IMR-90 (cell line): ENCODE data around the gene ST7. TPM values are rescaled to one million over a fixed set of nuclear protein-coding genes. Genes with fewer than 3 reads are reported as not detected.

ENCODE experiments used
- ATAC-seq: fragments of 200-7000 bp; cut with Tn5 transposase; 2 replicates; pipeline ENCODE4 v1.9.1; 2020; ENCODE audit warnings: low read depth, mild to moderate bottlenecking, moderate library complexity
- BruUV-seq: library from RNA; stranded (reverse); fragments of 400-500 nt; replicated peaks from 2 replicates; lab custom pipeline; 2021; lab: Mats Ljungman, UMichigan
- CTCF ChIA-PET: fragments of 300-600 bp; formaldehyde crosslinking; extraction: SDS; loops from one replicate; lab custom pipeline; 2021; ENCODE audit warnings: antibody characterized with exemption; lab: Yijun Ruan, JAX
- POLR2A ChIA-PET: fragments of 300-600 bp; sonication (Branson Sonifier 250); formaldehyde crosslinking; loops from one replicate; lab custom pipeline; 2022; ENCODE audit warnings: antibody characterized with exemption; ENCODE audit not compliant: unreplicated experiment; lab: Charles Lee
- DNase-seq: peaks from one replicate; pipeline ENCODE4 v3.0.0; 2013
- H2AFZ ChIP-seq: replicated peaks from 2 replicates; pipeline ENCODE3; 2013; ENCODE audit warnings: low read length, mild to moderate bottlenecking; ENCODE audit not compliant: poor library complexity
- H2AK5ac ChIP-seq: 2 replicates; pipeline ENCODE4 v1.6.1; 2013; ENCODE audit warnings: low read depth, low read length, inconsistent platforms
- H2AK9ac ChIP-seq: replicated peaks from 2 replicates; pipeline ENCODE3; 2013; ENCODE audit warnings: mild to moderate bottlenecking, low read depth, low read length, moderate library complexity; ENCODE audit not compliant: poor library complexity
- H2BK120ac ChIP-seq: 2 replicates; pipeline ENCODE4 v1.6.1; 2013; ENCODE audit warnings: low read depth, low read length, inconsistent platforms
- H2BK15ac ChIP-seq: 3 replicates; pipeline ENCODE4 v1.6.1; 2013; ENCODE audit warnings: low read depth, low read length, inconsistent platforms
- H2BK20ac ChIP-seq: 2 replicates; pipeline ENCODE4 v1.6.1; 2013; ENCODE audit warnings: low read depth, mild to moderate bottlenecking, inconsistent platforms, low read length, moderate library complexity
- H2BK5ac ChIP-seq: 2 replicates; pipeline ENCODE4 v1.6.1; 2013; ENCODE audit warnings: mild to moderate bottlenecking, low read depth, low read length, inconsistent platforms; ENCODE audit not compliant: poor library complexity, severe bottlenecking
- H3K14ac ChIP-seq: replicated peaks from 2 replicates; pipeline ENCODE4 v1.6.1; 2013; ENCODE audit warnings: low read depth, low read length, inconsistent platforms
- H3K18ac ChIP-seq: 2 replicates; pipeline ENCODE4 v1.6.1; 2013; ENCODE audit warnings: low read depth, low read length, control low read depth
- H3K23ac ChIP-seq: 2 replicates; pipeline ENCODE4 v1.6.1; 2013; ENCODE audit warnings: low read depth, low read length, inconsistent platforms
- H3K27ac ChIP-seq: 2 replicates; pipeline ENCODE4 v1.5.1; 2013; ENCODE audit warnings: mild to moderate bottlenecking, control low read depth, low read length; ENCODE audit not compliant: insufficient read depth
- H3K27me3 ChIP-seq: 2 replicates; pipeline ENCODE4 v1.6.1; 2013; ENCODE audit warnings: low read length; ENCODE audit not compliant: control insufficient read depth, insufficient read depth
- H3K36me3 ChIP-seq: 2 replicates; pipeline ENCODE4 v1.6.1; 2013; ENCODE audit warnings: low read length, mixed read lengths; ENCODE audit not compliant: control insufficient read depth, insufficient read depth
- H3K4ac ChIP-seq: 2 replicates; pipeline ENCODE4 v1.6.1; 2013; ENCODE audit warnings: low read depth, low read length, inconsistent platforms
- H3K4me1 ChIP-seq: 2 replicates; pipeline ENCODE4 v1.6.1; 2013; ENCODE audit warnings: low read length, mixed read lengths; ENCODE audit not compliant: control insufficient read depth, insufficient read depth
- H3K4me2 ChIP-seq: 2 replicates; pipeline ENCODE4 v1.6.1; 2013; ENCODE audit warnings: low read depth, mild to moderate bottlenecking, control low read depth, low read length, moderate library complexity
- H3K4me3 ChIP-seq: 2 replicates; pipeline ENCODE4 v1.5.1; 2013; ENCODE audit warnings: low read depth, mild to moderate bottlenecking, control low read depth, low read length, moderate library complexity; ENCODE audit not compliant: insufficient read depth
- H3K56ac ChIP-seq: 2 replicates; pipeline ENCODE4 v1.6.1; 2013; ENCODE audit warnings: low read length, inconsistent platforms; ENCODE audit not compliant: insufficient read depth; ENCODE audit errors: extremely low read depth
- H3K79me1 ChIP-seq, 2 experiments: 2 replicates each; pipeline ENCODE4 v1.6.1; 2013; ENCODE audit warnings: low read length in 2 of 2, inconsistent platforms in 1 of 2, low read depth in 1 of 2
- H3K9ac ChIP-seq: 2 replicates; pipeline ENCODE4 v1.6.1; 2013; ENCODE audit warnings: low read depth, low read length, control low read depth
- H3K9me1 ChIP-seq: 2 replicates; pipeline ENCODE4 v1.6.1; 2013; ENCODE audit warnings: low read length, inconsistent platforms; ENCODE audit not compliant: insufficient read depth
- H3K9me3 ChIP-seq: 2 replicates; pipeline ENCODE4 v1.6.1; 2013; ENCODE audit warnings: low read length; ENCODE audit not compliant: control insufficient read depth, insufficient read depth
- H4K20me1 ChIP-seq: 2 replicates; pipeline ENCODE4 v1.6.1; 2013; ENCODE audit warnings: low read length, inconsistent platforms; ENCODE audit not compliant: insufficient read depth
- H4K5ac ChIP-seq: 2 replicates; pipeline ENCODE4 v1.6.1; 2013; ENCODE audit warnings: mild to moderate bottlenecking, low read depth, low read length, control low read depth
- H4K8ac ChIP-seq, 2 experiments: 2 replicates each; pipeline ENCODE4 v1.6.1; 2013; ENCODE audit warnings: low read depth in 2 of 2, low read length in 2 of 2, control low read depth in 1 of 2, inconsistent platforms in 1 of 2
- H4K91ac ChIP-seq: 2 replicates; pipeline ENCODE4 v1.6.1; 2013; ENCODE audit warnings: low read depth, low read length, inconsistent platforms; ENCODE audit not compliant: insufficient read depth
- BHLHE40 ChIP-seq: fragments of 150-350 bp; IDR thresholded peaks from 2 replicates; pipeline ENCODE4 v1.6.1; 2016; ENCODE audit warnings: mild to moderate bottlenecking, low read depth, low read length
- CEBPB ChIP-seq: IDR thresholded peaks from 2 replicates; pipeline ENCODE4 v1.6.1; 2012; ENCODE audit warnings: low read depth, low read length, improper control_type of control experiment
- CHD1 ChIP-seq: IDR thresholded peaks from 2 replicates; pipeline ENCODE4 v1.6.1; 2012; ENCODE audit warnings: low read depth, low read length, improper control_type of control experiment
- ELK1 ChIP-seq: fragments of 150-350 bp; IDR thresholded peaks from 2 replicates; pipeline ENCODE4 v1.6.1; 2016; ENCODE audit warnings: low read depth, mild to moderate bottlenecking, low read length, moderate library complexity, borderline replicate concordance
- FOS ChIP-seq: fragments of 150-350 bp; IDR thresholded peaks from 2 replicates; pipeline ENCODE4 v1.6.1; 2016; ENCODE audit warnings: low read depth, low read length
- MAZ ChIP-seq: IDR thresholded peaks from 2 replicates; pipeline ENCODE4 v1.6.1; 2012; ENCODE audit warnings: low read depth, mild to moderate bottlenecking, low read length, improper control_type of control experiment, moderate library complexity, borderline replicate concordance
- MXI1 ChIP-seq: IDR thresholded peaks from 2 replicates; pipeline ENCODE4 v1.6.1; 2012; ENCODE audit warnings: low read depth, mild to moderate bottlenecking, low read length, moderate library complexity, borderline replicate concordance
- NFE2L2 ChIP-seq: fragments of 150-350 bp; IDR thresholded peaks from 2 replicates; pipeline ENCODE4 v1.6.1; 2016; ENCODE audit warnings: low read depth, mild to moderate bottlenecking, low read length
- POLR2A ChIP-seq: IDR thresholded peaks from 2 replicates; pipeline ENCODE4 v1.6.1; 2012; ENCODE audit warnings: mild to moderate bottlenecking, low read depth, low read length
- RAD21 ChIP-seq: IDR thresholded peaks from 2 replicates; pipeline ENCODE4 v1.6.1; 2012; ENCODE audit warnings: low read length, improper control_type of control experiment
- RCOR1 ChIP-seq: IDR thresholded peaks from 2 replicates; pipeline ENCODE4 v1.6.1; 2012; ENCODE audit warnings: mild to moderate bottlenecking, low read length, improper control_type of control experiment; ENCODE audit not compliant: insufficient replicate concordance
- RFX5 ChIP-seq: IDR thresholded peaks from 2 replicates; pipeline ENCODE4 v1.8.0; 2012; ENCODE audit warnings: low read depth, mild to moderate bottlenecking, low read length, moderate library complexity
- SMC3 ChIP-seq: fragments of 150-350 bp; IDR thresholded peaks from 2 replicates; pipeline ENCODE4 v1.6.1; 2016; ENCODE audit warnings: low read depth, mild to moderate bottlenecking, antibody characterized with exemption, low read length, moderate library complexity
- WGBS, 2 experiments: methylation state at CpG; one replicate each; pipeline versions ENCODE4 v1.1.5 to v1.1.7; 2013; ENCODE audit warnings: missing lambda C conversion rate in 2 of 2; ENCODE audit not compliant: insufficient read length in 1 of 2; ENCODE audit errors: extremely low coverage in 2 of 2; 5-methylcytosine and 5-hydroxymethylcytosine counted together
- dilution Hi-C: fragments of 300-500 bp; cut with HindIII; formaldehyde crosslinking; loops from one replicate; pipeline ENCODE4 v1.14.3; 2018; ENCODE audit warnings: low sequenced_read_pairs; ENCODE audit not compliant: unreplicated experiment
- in situ Hi-C: fragments of 300-500 bp; cut with MboI; formaldehyde crosslinking; loops from 3 replicates; pipeline ENCODE4 v1.14.3; 2019; ENCODE audit warnings: low sequenced_read_pairs, inconsistent platforms, mixed read lengths
- intact Hi-C: fragments of 100-400 bp; cut with micrococcal nuclease; formaldehyde crosslinking; loops from 2 replicates; pipeline ENCODE4 v1.10.0; 2022
- polyA plus RNA-seq, 3 experiments: library from polyadenylated mRNA; depleted of rRNA; stranded (reverse); fragments of >200 nt; gene quantifications; 2 replicates each; pipeline ENCODE4 v1.2.3, GENCODE V29; 2012; ENCODE audit warnings: low replicate concordance in 1 of 3
- total RNA-seq: library from RNA; depleted of rRNA; stranded (reverse); fragments of >200 nt; gene quantifications from 2 replicates; pipeline ENCODE4 v1.2.3, GENCODE V29; 2012
- TF ChIP-seq, protein P1 (sequence below): conservative IDR thresholded peaks from 2 replicates; pipeline ENCODE4 v1.5.1; 2012; ENCODE audit warnings: mild to moderate bottlenecking, low read depth, low read length, improper control_type of control experiment
- TF ChIP-seq, protein P2 (sequence below): fragments of 150-350 bp; IDR thresholded peaks from 2 replicates; pipeline ENCODE4 v1.6.1; 2017; ENCODE audit warnings: mild to moderate bottlenecking, antibody characterized with exemption, low read length, low read depth

ST7 gene
- total and polyA plus RNA-seq, 2 of the 4 experiments (the other 2 are of a cell fraction), result 18.6 to 26.0 TPM

DNA sequence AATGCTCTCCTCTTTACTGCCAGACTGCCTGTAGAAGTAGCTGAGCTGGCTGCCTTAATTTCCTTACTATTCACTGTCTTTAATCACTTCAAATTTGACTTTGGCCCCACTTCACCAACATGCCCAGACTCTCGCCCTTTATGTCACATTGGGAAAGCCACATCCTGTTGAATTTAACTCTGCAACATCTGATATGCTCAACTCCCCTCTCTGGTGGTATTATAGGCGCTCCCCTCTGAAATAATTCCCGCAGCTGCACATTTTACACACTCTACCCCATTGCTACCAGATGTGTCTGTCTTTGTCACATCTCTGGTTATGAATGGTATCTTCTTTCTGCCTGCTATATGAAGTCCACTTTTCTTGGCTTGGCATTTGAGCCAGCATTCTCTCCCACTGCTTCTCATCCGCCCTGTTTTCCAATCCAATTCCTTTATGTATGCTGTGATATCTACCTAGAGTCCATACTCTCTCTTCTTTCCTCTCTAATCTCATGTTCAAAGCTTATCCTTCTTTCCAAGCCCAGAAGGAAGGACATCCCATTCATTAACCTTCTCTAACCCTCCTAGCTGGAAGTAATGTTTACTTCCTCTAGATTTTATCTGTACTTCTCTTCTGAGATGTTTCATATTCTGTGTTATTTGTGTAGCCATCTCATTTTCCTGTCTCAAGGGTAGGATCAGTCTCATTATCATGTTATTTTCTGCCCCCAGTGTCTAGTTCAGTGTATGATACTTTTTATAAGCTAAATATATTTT, 134.5 kb downstream of the ST7 start:
- no peak for ATAC-seq
- intact Hi-C loops, result no loop called here
- Histone ChIP-seq H4K91ac (no peak overlapping the region), H2BK20ac (no peak overlapping the region), H2BK5ac (no peak overlapping the region), H2BK120ac (peak overlapping the region; percentile 14; the same call in 1 of the 2 replicates), H3K27ac (no peak overlapping the region), H3K36me3 (no peaks in the 10 kb centered on the region), H4K20me1 (no peaks in the 10 kb centered on the region), H2AK5ac (no peak overlapping the region), H4K5ac (no peak overlapping the region), H3K79me1 (peaks cover 30 to 33% of the 10 kb centered on the region in 2 experiments), H3K23ac (no peak overlapping the region; the same call in 1 of the 2 replicates), H3K9ac (no peak overlapping the region), H3K18ac (no peak overlapping the region), H3K14ac (no peak overlapping the region; the same call in 1 of the 2 replicates), H3K4me3 (no peak overlapping the region), H2AK9ac (no peak overlapping the region), H3K4ac (0 out of 2 replicates have a peak overlapping the region, but pooled peaks have one; percentile 4), H3K9me1 (peaks cover 11% of the 10 kb centered on the region; the same call in 1 of the 2 replicates), H3K4me2 (no peak overlapping the region), H2AFZ (no peak overlapping the region), H3K56ac (no peak overlapping the region), H3K9me3 (no peaks in the 10 kb centered on the region), H3K27me3 (no peaks in the 10 kb centered on the region), H4K8ac (no peak overlapping the region), H3K4me1 (peaks cover 5% of the 10 kb centered on the region; the same call in 1 of the 2 replicates), H2BK15ac (no peak overlapping the region)
- BruUV-seq, result no TSS peak
- WGBS, 2 experiments, result 83% methylated on average over 1 of the region's 4 CpGs; no CpG with 5 or more reads in 1 of the 2 experiments
- in situ Hi-C loops, result no loop called here
- ChIA-PET POLR2A (no interaction called here), CTCF (interaction anchor here (1.4 kb wide), 1 partner anchor 10 kb away, joined by 3 read pairs; no protein-coding TSS in a partner anchor)
- no peak for DNase-seq
- dilution Hi-C loops, result no loop called here
- TF ChIP-seq CEBPB (no peak), ELK1 (no peak), NFE2L2 (no peak), SMC3 (no peak), CHD1 (no peak), BHLHE40 (no peak), FOS (no peak), MXI1 (no peak), RFX5 (no peak), MAZ (no peak), POLR2A (no peak), RCOR1 (no peak), RAD21 (no peak)
- TF ChIP-seq, protein P1, sequence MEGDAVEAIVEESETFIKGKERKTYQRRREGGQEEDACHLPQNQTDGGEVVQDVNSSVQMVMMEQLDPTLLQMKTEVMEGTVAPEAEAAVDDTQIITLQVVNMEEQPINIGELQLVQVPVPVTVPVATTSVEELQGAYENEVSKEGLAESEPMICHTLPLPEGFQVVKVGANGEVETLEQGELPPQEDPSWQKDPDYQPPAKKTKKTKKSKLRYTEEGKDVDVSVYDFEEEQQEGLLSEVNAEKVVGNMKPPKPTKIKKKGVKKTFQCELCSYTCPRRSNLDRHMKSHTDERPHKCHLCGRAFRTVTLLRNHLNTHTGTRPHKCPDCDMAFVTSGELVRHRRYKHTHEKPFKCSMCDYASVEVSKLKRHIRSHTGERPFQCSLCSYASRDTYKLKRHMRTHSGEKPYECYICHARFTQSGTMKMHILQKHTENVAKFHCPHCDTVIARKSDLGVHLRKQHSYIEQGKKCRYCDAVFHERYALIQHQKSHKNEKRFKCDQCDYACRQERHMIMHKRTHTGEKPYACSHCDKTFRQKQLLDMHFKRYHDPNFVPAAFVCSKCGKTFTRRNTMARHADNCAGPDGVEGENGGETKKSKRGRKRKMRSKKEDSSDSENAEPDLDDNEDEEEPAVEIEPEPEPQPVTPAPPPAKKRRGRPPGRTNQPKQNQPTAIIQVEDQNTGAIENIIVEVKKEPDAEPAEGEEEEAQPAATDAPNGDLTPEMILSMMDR, result no peak
- TF ChIP-seq, protein P2, sequence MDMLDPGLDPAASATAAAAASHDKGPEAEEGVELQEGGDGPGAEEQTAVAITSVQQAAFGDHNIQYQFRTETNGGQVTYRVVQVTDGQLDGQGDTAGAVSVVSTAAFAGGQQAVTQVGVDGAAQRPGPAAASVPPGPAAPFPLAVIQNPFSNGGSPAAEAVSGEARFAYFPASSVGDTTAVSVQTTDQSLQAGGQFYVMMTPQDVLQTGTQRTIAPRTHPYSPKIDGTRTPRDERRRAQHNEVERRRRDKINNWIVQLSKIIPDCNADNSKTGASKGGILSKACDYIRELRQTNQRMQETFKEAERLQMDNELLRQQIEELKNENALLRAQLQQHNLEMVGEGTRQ, result no peak
